ENCODE results near the gene PTPRA. TPM values are rescaled to one million over a fixed set of nuclear protein-coding genes. Genes with fewer than 3 reads are reported as not detected.
A peak's percentile ranks its signal among the peaks of the same experiment; 100 is the strongest.

PTPRA gene
- total RNA-seq, 1 experiment from 2014 or later: 47.2 TPM

GRCh38 chr20:2998728-2999127 lies 125.4 kb downstream of the PTPRA start:
- Mint-ChIP-seq H3K36me3 (peaks cover 8% of the 10 kb centered on the region), H3K9me3 (no peaks in the 10 kb centered on the region), H3K4me3 (no peak overlapping the region), H3K27ac (no peak overlapping the region), H3K27me3 (ENCODE audit: low read depth) (no peaks in the 10 kb centered on the region), H3K4me1 (no peaks in the 10 kb centered on the region)
- DNase-seq (ENCODE audit: low spot score) (no peak), ATAC-seq (no peak)
- ChIA-PET CTCF (no interaction called here), POLR2A (no interaction called here)
- no peak for TF ChIP-seq SP1 (CRISPR knock-in tag; conservative IDR thresholded peaks at IDR 0.05)
- TF ChIP-seq HMGA2 (CRISPR knock-in tag; IDR thresholded peaks at IDR 0.05): peak; percentile 92
- TF ChIP-seq GRHL2 (CRISPR knock-in tag; IDR thresholded peaks at IDR 0.05; ENCODE audit: insufficient replicate concordance, severe bottlenecking): no peak
- TF ChIP-seq NFE2L1 (CRISPR knock-in tag; IDR thresholded peaks at IDR 0.05): no peak
- TF ChIP-seq CREB1 (CRISPR knock-in tag; IDR thresholded peaks at IDR 0.05): no peak

GRCh38 chr20:3000852-3001523 lies 127.7 kb downstream of the PTPRA start:
- no peak overlapping the region for H3K27ac Mint-ChIP-seq
- H3K4me1 Mint-ChIP-seq: 0 out of 2 replicates have a peak, but pooled peaks cover 6% of the 10 kb centered on the region
- CTCF ChIA-PET: interaction anchor here (0.6 to 2.2 kb wide), 12 partner anchors 14 to 245 kb away, joined by 3 to 15 read pairs (median 3); partner anchors contain the start of gene TMEM239
- no peaks in the 10 kb centered on the region for H3K9me3 Mint-ChIP-seq
- H3K36me3 Mint-ChIP-seq: peaks cover 19% of the 10 kb centered on the region
- DNase-seq (ENCODE audit: low spot score) (no peak), ATAC-seq (peak; percentile 53)
- no peak overlapping the region for H3K4me3 Mint-ChIP-seq
- no peaks in the 10 kb centered on the region for H3K27me3 Mint-ChIP-seq (ENCODE audit: low read depth)
- POLR2A ChIA-PET: no interaction called here
- TF ChIP-seq CREM (CRISPR knock-in tag; IDR thresholded peaks at IDR 0.05): no peak
- TF ChIP-seq, protein P1, sequence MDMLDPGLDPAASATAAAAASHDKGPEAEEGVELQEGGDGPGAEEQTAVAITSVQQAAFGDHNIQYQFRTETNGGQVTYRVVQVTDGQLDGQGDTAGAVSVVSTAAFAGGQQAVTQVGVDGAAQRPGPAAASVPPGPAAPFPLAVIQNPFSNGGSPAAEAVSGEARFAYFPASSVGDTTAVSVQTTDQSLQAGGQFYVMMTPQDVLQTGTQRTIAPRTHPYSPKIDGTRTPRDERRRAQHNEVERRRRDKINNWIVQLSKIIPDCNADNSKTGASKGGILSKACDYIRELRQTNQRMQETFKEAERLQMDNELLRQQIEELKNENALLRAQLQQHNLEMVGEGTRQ (CRISPR knock-in tag; IDR thresholded peaks at IDR 0.05): no peak
- TF ChIP-seq NR3C1 (CRISPR knock-in tag; conservative IDR thresholded peaks at IDR 0.05; ENCODE audit: low read depth): no peak
- TF ChIP-seq, protein P2, sequence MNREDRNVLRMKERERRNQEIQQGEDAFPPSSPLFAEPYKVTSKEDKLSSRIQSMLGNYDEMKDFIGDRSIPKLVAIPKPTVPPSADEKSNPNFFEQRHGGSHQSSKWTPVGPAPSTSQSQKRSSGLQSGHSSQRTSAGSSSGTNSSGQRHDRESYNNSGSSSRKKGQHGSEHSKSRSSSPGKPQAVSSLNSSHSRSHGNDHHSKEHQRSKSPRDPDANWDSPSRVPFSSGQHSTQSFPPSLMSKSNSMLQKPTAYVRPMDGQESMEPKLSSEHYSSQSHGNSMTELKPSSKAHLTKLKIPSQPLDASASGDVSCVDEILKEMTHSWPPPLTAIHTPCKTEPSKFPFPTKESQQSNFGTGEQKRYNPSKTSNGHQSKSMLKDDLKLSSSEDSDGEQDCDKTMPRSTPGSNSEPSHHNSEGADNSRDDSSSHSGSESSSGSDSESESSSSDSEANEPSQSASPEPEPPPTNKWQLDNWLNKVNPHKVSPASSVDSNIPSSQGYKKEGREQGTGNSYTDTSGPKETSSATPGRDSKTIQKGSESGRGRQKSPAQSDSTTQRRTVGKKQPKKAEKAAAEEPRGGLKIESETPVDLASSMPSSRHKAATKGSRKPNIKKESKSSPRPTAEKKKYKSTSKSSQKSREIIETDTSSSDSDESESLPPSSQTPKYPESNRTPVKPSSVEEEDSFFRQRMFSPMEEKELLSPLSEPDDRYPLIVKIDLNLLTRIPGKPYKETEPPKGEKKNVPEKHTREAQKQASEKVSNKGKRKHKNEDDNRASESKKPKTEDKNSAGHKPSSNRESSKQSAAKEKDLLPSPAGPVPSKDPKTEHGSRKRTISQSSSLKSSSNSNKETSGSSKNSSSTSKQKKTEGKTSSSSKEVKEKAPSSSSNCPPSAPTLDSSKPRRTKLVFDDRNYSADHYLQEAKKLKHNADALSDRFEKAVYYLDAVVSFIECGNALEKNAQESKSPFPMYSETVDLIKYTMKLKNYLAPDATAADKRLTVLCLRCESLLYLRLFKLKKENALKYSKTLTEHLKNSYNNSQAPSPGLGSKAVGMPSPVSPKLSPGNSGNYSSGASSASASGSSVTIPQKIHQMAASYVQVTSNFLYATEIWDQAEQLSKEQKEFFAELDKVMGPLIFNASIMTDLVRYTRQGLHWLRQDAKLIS (CRISPR knock-in tag; IDR thresholded peaks at IDR 0.05; ENCODE audit: borderline replicate concordance): no peak
- TF ChIP-seq AR (CRISPR knock-in tag; IDR thresholded peaks at IDR 0.05): no peak
- no peak for TF ChIP-seq FOXP4 (CRISPR knock-in tag; IDR thresholded peaks at IDR 0.05)
- no peak for TF ChIP-seq ZNF121 (CRISPR knock-in tag; IDR thresholded peaks at IDR 0.05)
- no peak for TF ChIP-seq ERG (CRISPR knock-in tag; IDR thresholded peaks at IDR 0.05)
- TF ChIP-seq ZNF423 (CRISPR knock-in tag; IDR thresholded peaks at IDR 0.05): no peak
- TF ChIP-seq TP53 (CRISPR knock-in tag; IDR thresholded peaks at IDR 0.05): no peak
- TF ChIP-seq ZNF281 (CRISPR knock-in tag; IDR thresholded peaks at IDR 0.05): no peak
- no peak for TF ChIP-seq CBFB (CRISPR knock-in tag; IDR thresholded peaks at IDR 0.05; ENCODE audit: low read depth)

Measured in WTC11 (cell line).